GM13977 (cell line): ENCODE data around the gene EFCAB11.

Experiments
- DNase-seq: peaks from one replicate; pipeline ENCODE4 v3.0.0; 2012; ENCODE audit warnings: low spot score
- CTCF ChIP-seq: IDR thresholded peaks from 2 replicates; pipeline ENCODE4 v1.5.1; 2012; ENCODE audit warnings: mild to moderate bottlenecking, control low read depth; ENCODE audit not compliant: insufficient read depth; ENCODE audit errors: extremely low read depth, missing control alignments
- in situ Hi-C: fragments of 300-500 bp; cut with MboI; formaldehyde crosslinking; loops from one replicate; pipeline ENCODE4 v1.12.0; 2022; ENCODE audit warnings: low sequenced_read_pairs, low pct_unique_long_range_greater_than_20kb, mixed read lengths, inconsistent platforms; ENCODE audit not compliant: unreplicated experiment

Gene EFCAB11

GRCh38 chr14:89797148-89797547 lies 157.4 kb downstream of the EFCAB11 start:
- no peak for TF ChIP-seq CTCF
- in situ Hi-C loops: no loop called here
- DNase-seq: no peak

- in situ Hi-C loops: no loop called here
- TF ChIP-seq CTCF: no peak
- DNase-seq: no peak
Measured at GRCh38 chr14:89794096-89794495, 160.4 kb downstream of the EFCAB11 start.

- in situ Hi-C loops: no loop called here
- TF ChIP-seq CTCF: no peak
- no peak for DNase-seq
Measured at GRCh38 chr14:89793367-89793716, 161.2 kb downstream of the EFCAB11 start.

GRCh38 chr14:89792489-89793366 lies 161.8 kb downstream of the EFCAB11 start:
- no peak for DNase-seq
- no peak for TF ChIP-seq CTCF
- in situ Hi-C loops: no loop called here

GRCh38 chr14:89787525-89787924 lies 167.0 kb downstream of the EFCAB11 start:
- TF ChIP-seq CTCF: no peak
- DNase-seq: no peak
- in situ Hi-C loops: no loop called here

DNA sequence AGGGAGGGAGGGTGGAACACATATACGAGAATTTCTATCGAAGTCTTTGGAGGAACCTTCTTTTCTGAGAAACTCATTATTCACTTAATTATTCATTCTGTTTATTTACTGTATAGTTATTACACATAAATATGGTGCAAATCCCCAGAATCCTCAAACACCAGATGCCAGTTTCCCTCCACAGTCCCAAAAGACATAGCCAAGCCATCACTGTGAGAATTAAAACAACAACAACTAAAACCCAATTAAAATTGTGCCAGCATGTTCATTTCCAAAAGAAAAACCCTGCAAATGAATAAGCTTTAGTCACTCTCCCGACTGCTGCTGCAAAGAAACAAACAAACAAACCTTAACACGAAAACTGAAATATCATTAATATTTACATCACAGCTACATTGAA lies 173.5 kb downstream of the EFCAB11 start:
- in situ Hi-C loops: no loop called here
- no peak for TF ChIP-seq CTCF
- no peak for DNase-seq
